ENCODE measurements around the gene TSGA10IP.
A peak's percentile ranks its signal among the peaks of the same experiment; 100 is the strongest.

Gene TSGA10IP

GRCh38 chr11:66006134-66006890 lies 61.0 kb downstream of the TSGA10IP start:
- peaks cover 22% of the 10 kb centered on the region for H3K79me2 ChIP-seq (ENCODE audit: insufficient read depth, low read length)
- TF ChIP-seq, protein P1, sequence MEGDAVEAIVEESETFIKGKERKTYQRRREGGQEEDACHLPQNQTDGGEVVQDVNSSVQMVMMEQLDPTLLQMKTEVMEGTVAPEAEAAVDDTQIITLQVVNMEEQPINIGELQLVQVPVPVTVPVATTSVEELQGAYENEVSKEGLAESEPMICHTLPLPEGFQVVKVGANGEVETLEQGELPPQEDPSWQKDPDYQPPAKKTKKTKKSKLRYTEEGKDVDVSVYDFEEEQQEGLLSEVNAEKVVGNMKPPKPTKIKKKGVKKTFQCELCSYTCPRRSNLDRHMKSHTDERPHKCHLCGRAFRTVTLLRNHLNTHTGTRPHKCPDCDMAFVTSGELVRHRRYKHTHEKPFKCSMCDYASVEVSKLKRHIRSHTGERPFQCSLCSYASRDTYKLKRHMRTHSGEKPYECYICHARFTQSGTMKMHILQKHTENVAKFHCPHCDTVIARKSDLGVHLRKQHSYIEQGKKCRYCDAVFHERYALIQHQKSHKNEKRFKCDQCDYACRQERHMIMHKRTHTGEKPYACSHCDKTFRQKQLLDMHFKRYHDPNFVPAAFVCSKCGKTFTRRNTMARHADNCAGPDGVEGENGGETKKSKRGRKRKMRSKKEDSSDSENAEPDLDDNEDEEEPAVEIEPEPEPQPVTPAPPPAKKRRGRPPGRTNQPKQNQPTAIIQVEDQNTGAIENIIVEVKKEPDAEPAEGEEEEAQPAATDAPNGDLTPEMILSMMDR (IDR thresholded peaks at IDR 0.05; ENCODE audit: borderline replicate concordance, extremely low read depth, low read length, poor library complexity, severe bottlenecking), result no peak
- TF ChIP-seq EZH2 (IDR thresholded peaks at IDR 0.05; ENCODE audit: borderline replicate concordance, low read depth, low read length, severe bottlenecking), result no peak
- ATAC-seq (ENCODE audit: insufficient read depth, low read depth), result no peak
- DNase-seq, result no peak
- H3K4me1 ChIP-seq (ENCODE audit: insufficient read depth, low read length), result peaks cover 30% of the 10 kb centered on the region
- no peak overlapping the region for H3K4me2 ChIP-seq (ENCODE audit: insufficient read depth, low read length)
- no peak overlapping the region for H3K4me3 ChIP-seq (ENCODE audit: low read depth in 1 of 2, low read length in 2 of 2)
- H3K36me3 ChIP-seq (ENCODE audit: insufficient read depth, low read length), result peaks cover 28% of the 10 kb centered on the region
- H2AFZ ChIP-seq (ENCODE audit: low read depth, low read length), result no peak overlapping the region
- H4K20me1 ChIP-seq (ENCODE audit: insufficient read depth, low read length), result peaks cover 29% of the 10 kb centered on the region; the same call in 1 of the 2 replicates
- H3K9me3 ChIP-seq (ENCODE audit: insufficient read depth, low read length, severe bottlenecking), result no peaks in the 10 kb centered on the region
- H3K27me3 ChIP-seq (ENCODE audit: insufficient read depth, low read length, poor library complexity), result no peaks in the 10 kb centered on the region
- no peak overlapping the region for H3K9ac ChIP-seq (ENCODE audit: low read depth, low read length)
- peak overlapping the region; percentile 34; the same call in 1 of the 2 replicates for H3K27ac ChIP-seq (ENCODE audit: low read length)

GRCh38 chr11:66006891-66007176 lies 61.6 kb downstream of the TSGA10IP start:
- no peak overlapping the region for H3K4me2 ChIP-seq (ENCODE audit: insufficient read depth, low read length)
- TF ChIP-seq, protein P1 (IDR thresholded peaks at IDR 0.05; ENCODE audit: borderline replicate concordance, extremely low read depth, low read length, poor library complexity, severe bottlenecking), result no peak
- H3K9me3 ChIP-seq (ENCODE audit: insufficient read depth, low read length, severe bottlenecking), result no peaks in the 10 kb centered on the region
- DNase-seq (no peak), ATAC-seq (ENCODE audit: insufficient read depth, low read depth) (no peak)
- H4K20me1 ChIP-seq (ENCODE audit: insufficient read depth, low read length), result peaks cover 25% of the 10 kb centered on the region; the same call in 1 of the 2 replicates
- H3K4me1 ChIP-seq (ENCODE audit: insufficient read depth, low read length), result peaks cover 30% of the 10 kb centered on the region
- peak overlapping the region; percentile 34; the same call in 1 of the 2 replicates for H3K27ac ChIP-seq (ENCODE audit: low read length)
- H3K9ac ChIP-seq (ENCODE audit: low read depth, low read length), result peak overlapping the region; percentile 3; the same call in 1 of the 2 replicates
- H3K27me3 ChIP-seq (ENCODE audit: insufficient read depth, low read length, poor library complexity), result no peaks in the 10 kb centered on the region
- peaks cover 17% of the 10 kb centered on the region for H3K79me2 ChIP-seq (ENCODE audit: insufficient read depth, low read length)
- no peak overlapping the region for H3K4me3 ChIP-seq (ENCODE audit: low read depth in 1 of 2, low read length in 2 of 2)
- no peak overlapping the region for H2AFZ ChIP-seq (ENCODE audit: low read depth, low read length)
- H3K36me3 ChIP-seq (ENCODE audit: insufficient read depth, low read length), result peaks cover 28% of the 10 kb centered on the region

GRCh38 chr11:66007201-66007634 lies 61.9 kb downstream of the TSGA10IP start:
- Histone ChIP-seq H4K20me1 (ENCODE audit: insufficient read depth, low read length) (peaks cover 25% of the 10 kb centered on the region; the same call in 1 of the 2 replicates), H3K9ac (ENCODE audit: low read depth, low read length) (peak overlapping the region; percentile 3; the same call in 1 of the 2 replicates), H3K4me1 (ENCODE audit: insufficient read depth, low read length) (peaks cover 30% of the 10 kb centered on the region), H3K4me2 (ENCODE audit: insufficient read depth, low read length) (no peak overlapping the region), H3K27me3 (ENCODE audit: insufficient read depth, low read length, poor library complexity) (no peaks in the 10 kb centered on the region), H3K4me3 (ENCODE audit: low read depth in 1 of 2, low read length in 2 of 2) (no peak overlapping the region), H2AFZ (ENCODE audit: low read depth, low read length) (no peak overlapping the region), H3K9me3 (ENCODE audit: insufficient read depth, low read length, severe bottlenecking) (no peaks in the 10 kb centered on the region), H3K79me2 (ENCODE audit: insufficient read depth, low read length) (peaks cover 15% of the 10 kb centered on the region), H3K36me3 (ENCODE audit: insufficient read depth, low read length) (peaks cover 28% of the 10 kb centered on the region), H3K27ac (ENCODE audit: low read length) (peak overlapping the region; percentile 22; the same call in 1 of the 2 replicates)
- TF ChIP-seq, protein P1 (IDR thresholded peaks at IDR 0.05; ENCODE audit: borderline replicate concordance, extremely low read depth, low read length, poor library complexity, severe bottlenecking), result no peak
- TF ChIP-seq EZH2 (IDR thresholded peaks at IDR 0.05; ENCODE audit: borderline replicate concordance, low read depth, low read length, severe bottlenecking), result no peak
- ATAC-seq (ENCODE audit: insufficient read depth, low read depth) (peak; percentile 3; the same call in 1 of the 3 replicates), DNase-seq (peak; percentile 48)

All from DND-41 (cell line).